Erythroblast (primary cell): Measurements from ENCODE around the gene S100PBP.
"Not testable (repeated sequence)": the region's sequence is repeated elsewhere in the genome, so short reads cannot be mapped to it uniquely, and the experiment has no call there.

ENCODE experiments used
- DNase-seq, 2 experiments: peaks; one replicate each; lab custom pipeline; 2025; lab: John Stamatoyannopoulos, UW
- GATA1 ChIP-seq: IDR thresholded peaks from 2 replicates; pipeline ENCODE4 v1.6.1; 2011; ENCODE audit warnings: low read depth, mild to moderate bottlenecking, control low read depth, low read length, moderate library complexity
- POLR2A ChIP-seq: IDR thresholded peaks from 2 replicates; pipeline ENCODE4 v1.6.1; 2011; ENCODE audit warnings: mild to moderate bottlenecking, low read length

S100PBP gene

GRCh38 chr1:32801096-32801715 is 16.2 kb upstream of the S100PBP start:
- no peak for DNase-seq
- TF ChIP-seq POLR2A: no peak
- TF ChIP-seq GATA1: no peak

DNA sequence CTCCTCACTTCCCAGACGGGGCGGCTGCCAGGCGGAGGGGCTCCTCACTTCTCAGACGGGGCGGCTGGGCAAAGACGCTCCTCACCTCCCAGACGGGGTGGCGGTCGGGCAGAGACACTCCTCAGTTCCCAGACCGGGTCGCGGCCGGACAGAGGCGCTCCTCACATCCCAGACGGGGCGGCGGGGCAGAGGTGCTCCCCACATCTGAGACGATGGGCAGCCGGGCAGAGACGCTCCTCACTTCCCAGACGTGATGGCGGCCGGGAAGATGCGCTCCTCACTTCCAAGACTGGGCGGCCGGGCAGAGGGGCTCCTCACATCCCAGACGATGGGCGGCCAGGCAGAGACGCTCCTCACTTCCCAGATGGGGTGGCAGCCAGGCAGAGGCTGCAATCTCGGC is 13.0 kb upstream of the S100PBP start:
- DNase-seq: not testable (repeated sequence)

DNA sequence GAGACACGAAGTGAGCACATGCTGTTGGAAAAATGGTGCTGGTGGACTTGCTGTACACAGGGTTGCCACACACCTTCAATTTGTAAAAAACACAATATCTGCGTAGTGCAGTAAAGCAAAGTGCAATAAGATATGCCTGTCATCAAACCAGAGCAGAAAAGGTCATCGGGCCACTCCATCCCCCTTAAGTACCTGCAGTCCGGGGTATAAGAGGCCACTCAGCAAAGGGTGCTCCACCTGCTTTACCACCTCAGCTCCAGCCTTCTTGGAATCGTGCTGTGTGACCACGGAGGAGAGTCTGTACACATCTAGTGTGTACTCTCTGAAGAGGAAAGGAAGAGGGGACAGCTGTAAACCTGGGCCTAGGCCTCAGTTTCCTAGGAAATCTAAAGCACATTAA is 11.2 kb upstream of the S100PBP start:
- no peak for TF ChIP-seq POLR2A
- TF ChIP-seq GATA1: no peak
- DNase-seq: no peak

DNA sequence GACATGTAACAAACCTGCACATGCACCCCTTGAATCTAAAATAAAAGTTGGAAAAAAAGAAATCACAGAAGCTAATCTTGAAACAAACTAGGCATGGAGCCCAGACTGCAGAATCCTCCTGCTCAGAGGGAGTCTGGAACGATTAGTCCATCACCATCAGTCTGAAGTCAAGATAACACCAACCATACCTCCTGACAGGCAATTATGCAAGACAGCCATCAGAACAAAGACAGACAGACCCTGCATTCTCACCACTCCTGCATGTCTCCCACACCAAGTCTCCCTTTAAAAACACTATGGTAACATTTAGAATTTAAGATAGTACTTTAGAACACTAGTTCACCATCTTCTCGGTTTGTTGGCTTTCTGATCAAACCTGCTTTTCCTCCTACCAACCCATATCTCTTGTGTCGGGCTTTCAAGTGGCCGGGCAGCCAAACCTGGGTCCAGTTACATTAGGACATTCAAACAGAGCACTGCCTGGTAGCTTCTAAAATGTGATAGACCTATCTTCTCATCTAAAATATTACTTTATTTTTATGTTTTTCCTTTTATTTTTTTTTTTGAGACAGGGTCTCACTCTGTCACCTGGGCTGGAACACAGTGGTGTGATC is 10.4 kb upstream of the S100PBP start:
- no peak for TF ChIP-seq GATA1
- TF ChIP-seq POLR2A: peak; percentile 22
- DNase-seq: no peak

DNA sequence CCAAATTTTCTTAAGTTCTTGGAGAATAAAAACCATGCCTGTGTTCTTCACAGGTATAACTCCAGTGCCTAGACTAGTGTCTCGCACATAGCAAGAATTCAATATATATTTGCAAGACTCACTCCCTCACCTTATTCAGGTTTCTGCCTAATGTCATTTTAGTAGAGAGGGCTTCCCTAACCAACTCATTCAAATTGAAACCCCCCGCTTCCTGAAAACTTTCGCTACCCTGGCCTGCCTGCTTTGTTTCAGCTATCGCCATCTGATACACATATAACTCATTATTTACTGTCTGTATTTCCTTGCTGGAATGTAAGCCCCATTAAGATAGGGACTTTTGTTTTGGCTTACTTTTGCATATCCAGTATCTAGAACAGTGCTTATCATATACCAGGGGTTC is 8.9 kb upstream of the S100PBP start:
- no peak for DNase-seq
- TF ChIP-seq GATA1: no peak
- TF ChIP-seq POLR2A: no peak

DNA sequence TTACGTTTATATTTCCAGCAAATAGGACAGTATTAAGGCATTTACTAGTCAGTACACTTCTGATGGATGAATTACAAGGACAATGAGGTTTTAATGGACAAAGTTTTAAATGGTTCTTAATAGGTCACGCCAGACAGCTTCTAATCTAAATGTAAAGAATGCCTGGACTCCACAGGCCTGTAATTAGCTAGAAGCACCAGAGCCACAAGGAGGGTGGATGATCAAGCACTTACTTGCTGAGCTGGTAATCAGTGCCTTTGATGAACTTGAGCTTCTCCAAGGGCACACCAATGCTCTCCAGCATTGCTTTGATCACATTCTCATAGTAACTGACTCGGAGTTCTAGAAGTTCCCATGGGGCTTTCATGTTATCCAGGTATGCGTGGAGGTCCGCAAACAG is 7.1 kb upstream of the S100PBP start:
- no peak for DNase-seq

GRCh38 chr1:32811265-32811664 is 6.2 kb upstream of the S100PBP start:
- no peak for DNase-seq
- TF ChIP-seq POLR2A: no peak

More for the DNA sequence above, 7.1 kb upstream of the S100PBP start:
- no peak for TF ChIP-seq GATA1
- TF ChIP-seq POLR2A: no peak

DNA sequence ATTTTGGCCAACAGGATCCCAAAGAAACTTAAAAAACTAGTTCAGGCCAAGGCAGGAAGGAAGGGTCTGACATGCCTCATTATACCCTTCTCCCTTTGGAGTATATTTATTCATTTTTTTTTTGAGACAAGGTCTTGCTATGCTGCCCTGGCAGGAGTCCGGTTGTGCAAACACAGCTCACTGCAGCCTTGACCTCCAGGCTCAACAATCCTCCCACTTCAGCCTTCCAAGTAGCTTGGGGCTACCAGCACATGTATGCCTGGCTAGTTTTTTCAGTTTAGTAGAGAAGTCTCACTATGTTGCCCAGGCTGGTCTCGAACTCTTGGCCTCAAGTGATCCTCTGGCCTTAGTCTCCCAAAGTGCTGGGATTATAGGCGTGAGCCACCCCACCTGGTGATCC is 5.5 kb upstream of the S100PBP start:
- no peak for DNase-seq
- TF ChIP-seq GATA1 (no peak), POLR2A (no peak)

DNA sequence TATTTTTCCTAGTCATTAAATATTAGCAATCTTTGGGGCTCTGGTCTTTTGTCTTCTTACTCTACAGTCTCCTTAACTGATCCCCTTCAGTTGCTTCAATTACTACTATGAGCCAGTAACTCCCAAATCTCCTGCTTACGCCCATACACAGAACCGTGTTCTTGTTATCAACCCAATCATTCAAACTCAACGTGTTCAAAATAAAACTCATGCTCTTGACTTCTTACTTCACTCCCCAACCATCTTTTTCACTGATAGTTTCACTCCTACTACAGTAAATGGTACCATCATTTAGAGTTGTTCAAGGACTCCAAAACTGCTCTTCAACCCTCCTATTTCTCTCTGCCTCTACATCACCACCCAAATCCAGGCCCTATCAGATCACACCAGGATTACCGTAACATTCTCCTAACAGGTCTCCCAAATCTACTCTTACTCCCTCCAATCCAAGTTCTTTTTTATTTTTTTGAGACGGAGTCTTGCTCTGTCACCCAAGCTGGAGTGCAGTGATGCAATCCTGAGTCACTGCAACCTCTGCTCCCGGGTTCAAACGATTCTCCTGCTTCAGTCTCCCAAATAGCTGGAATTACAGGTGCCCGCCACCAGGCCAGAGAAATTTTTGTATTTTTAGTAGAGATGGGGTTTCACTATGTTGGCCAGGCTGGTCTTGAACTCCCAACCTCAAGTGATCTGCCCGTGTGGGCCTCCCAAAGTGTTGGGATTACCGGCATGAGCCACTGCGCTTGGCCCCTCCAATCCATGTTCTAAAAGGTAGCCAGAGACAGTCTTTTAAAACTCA is 3.3 kb upstream of the S100PBP start:
- TF ChIP-seq GATA1 (no peak), POLR2A (no peak)
- peak; percentile 28 to 67 for DNase-seq

DNA sequence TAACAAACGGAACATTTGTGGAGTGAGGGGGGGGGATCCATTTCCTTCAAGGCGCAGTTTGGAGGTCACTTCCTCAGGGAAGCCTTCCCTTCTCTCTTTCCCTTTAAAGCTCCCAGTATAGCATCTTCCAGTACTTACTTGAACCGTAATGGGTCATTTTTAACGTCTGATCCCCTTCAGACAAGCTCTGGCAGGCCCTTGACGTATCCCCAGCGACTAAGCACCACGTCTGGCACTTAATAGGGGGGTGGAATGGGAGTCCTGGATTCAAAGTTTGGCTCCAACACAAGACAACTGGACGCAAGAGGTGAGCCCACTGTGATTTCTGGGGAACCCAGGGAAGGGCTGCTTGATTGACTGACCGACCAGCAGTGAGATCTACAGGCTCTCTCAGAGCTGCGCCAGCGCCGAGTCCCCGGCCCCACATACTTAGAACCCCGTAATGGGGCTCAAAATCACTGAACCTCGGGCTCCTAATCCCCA is 736 bp upstream of the S100PBP start:
- no peak for TF ChIP-seq GATA1
- TF ChIP-seq POLR2A: no peak
- DNase-seq: peak; percentile 71 to 80

- TF ChIP-seq POLR2A (no peak), GATA1 (no peak)
- DNase-seq: peak; percentile 70 to 76
These were observed 648 bp downstream of the S100PBP start for GRCh38 chr1:32817815-32818786.

GRCh38 chr1:32818804-32819541 is 1.5 kb downstream of the S100PBP start:
- TF ChIP-seq POLR2A (no peak), GATA1 (no peak)
- peak in 1 of 2 experiments; percentile 39 for DNase-seq

DNA sequence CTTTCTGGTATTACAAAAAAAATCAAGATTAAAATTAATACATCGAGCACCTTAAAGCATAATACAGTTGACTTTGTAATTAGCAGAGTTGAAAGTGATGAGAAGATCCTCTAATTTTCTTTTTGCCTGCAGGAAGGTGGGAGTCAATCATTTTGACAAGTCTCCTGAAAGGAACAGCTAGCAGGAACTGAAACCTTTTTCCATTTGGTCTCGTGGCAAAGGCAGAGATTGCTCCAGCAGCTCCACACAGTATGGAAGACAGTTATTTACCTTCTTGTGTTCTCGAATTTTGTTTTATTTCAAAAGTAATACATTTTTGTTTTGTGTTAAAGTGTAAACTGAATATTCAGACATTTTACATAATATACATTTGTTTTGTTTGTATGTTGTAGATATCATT is 7.7 kb downstream of the S100PBP start:
- TF ChIP-seq GATA1 (no peak), POLR2A (no peak)
- no peak for DNase-seq
